ENCODE results near the gene C19orf44. TPM values are rescaled to one million over a fixed set of nuclear protein-coding genes. Genes with fewer than 3 reads are reported as not detected.

The C19orf44 gene
- total RNA-seq, 2 donors from 2014 or later: 7.9 TPM

DNA sequence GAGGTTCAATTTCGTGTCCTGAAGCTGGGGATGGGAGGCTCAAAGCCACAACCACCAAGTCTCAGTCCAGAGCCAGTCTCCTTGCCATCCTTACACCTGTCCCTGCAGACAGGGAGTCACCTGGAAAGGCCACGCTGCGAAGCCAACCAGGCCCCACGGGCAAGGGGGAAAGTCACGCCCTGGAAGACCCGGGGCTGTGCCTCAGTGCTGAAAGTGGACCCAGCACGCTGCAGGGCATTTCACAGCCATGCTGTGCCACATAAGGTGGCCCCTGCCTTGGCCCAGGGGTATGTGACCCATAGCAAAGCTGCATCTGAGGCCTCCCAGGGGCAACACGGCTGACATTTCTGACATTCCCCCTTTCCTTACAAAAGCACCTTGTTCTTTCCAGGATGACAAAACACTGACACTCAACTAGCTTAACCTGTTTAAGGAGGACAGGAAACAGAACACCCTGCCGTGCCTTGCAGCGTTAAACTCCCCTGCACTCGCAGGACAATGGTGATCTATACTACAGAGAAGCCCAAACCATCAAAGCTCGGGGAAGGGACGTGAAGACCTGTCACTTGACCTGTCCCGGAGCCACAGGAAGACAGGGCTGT is 31.2 kb downstream of the C19orf44 start:
- peaks cover 72% of the 10 kb centered on the region for H3K36me3 Mint-ChIP-seq (ENCODE audit: low read depth)
- Histone ChIP-seq H3K9me3 (ENCODE audit: control insufficient read depth, low read length) (no peaks in the 10 kb centered on the region), H3K9ac (ENCODE audit: extremely low read depth, low read length, poor library complexity, severe bottlenecking) (no peak overlapping the region), H3K27ac (ENCODE audit: low read depth, low read length) (no peak overlapping the region), H3K4me1 (ENCODE audit: control insufficient read depth, insufficient read depth, low read length) (no peaks in the 10 kb centered on the region), H3K36me3 (ENCODE audit: control insufficient read depth, insufficient read depth, low read length) (peaks cover 83% of the 10 kb centered on the region), H3K27me3 (ENCODE audit: control insufficient read depth, insufficient read depth, low read length, poor library complexity, severe bottlenecking) (no peaks in the 10 kb centered on the region), H3K4me3 (ENCODE audit: low read length) (no peak overlapping the region)
- H3K27me3 Mint-ChIP-seq (ENCODE audit: insufficient read depth): no peaks in the 10 kb centered on the region
- no peaks in the 10 kb centered on the region for H3K9me3 Mint-ChIP-seq
- H3K4me3 Mint-ChIP-seq: no peak overlapping the region
- H3K27ac Mint-ChIP-seq: no peak overlapping the region
- TF ChIP-seq, protein P1, sequence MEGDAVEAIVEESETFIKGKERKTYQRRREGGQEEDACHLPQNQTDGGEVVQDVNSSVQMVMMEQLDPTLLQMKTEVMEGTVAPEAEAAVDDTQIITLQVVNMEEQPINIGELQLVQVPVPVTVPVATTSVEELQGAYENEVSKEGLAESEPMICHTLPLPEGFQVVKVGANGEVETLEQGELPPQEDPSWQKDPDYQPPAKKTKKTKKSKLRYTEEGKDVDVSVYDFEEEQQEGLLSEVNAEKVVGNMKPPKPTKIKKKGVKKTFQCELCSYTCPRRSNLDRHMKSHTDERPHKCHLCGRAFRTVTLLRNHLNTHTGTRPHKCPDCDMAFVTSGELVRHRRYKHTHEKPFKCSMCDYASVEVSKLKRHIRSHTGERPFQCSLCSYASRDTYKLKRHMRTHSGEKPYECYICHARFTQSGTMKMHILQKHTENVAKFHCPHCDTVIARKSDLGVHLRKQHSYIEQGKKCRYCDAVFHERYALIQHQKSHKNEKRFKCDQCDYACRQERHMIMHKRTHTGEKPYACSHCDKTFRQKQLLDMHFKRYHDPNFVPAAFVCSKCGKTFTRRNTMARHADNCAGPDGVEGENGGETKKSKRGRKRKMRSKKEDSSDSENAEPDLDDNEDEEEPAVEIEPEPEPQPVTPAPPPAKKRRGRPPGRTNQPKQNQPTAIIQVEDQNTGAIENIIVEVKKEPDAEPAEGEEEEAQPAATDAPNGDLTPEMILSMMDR (conservative IDR thresholded peaks at IDR 0.05): no peak
- no peak for DNase-seq
- 88 to 90% methylated on average over 13 to 14 of the region's 14 CpGs for WGBS, 2 experiments (ENCODE audit: insufficient coverage in 1 of 2, insufficient read length in 1 of 2)
- H3K4me1 Mint-ChIP-seq: no peaks in the 10 kb centered on the region

DNA sequence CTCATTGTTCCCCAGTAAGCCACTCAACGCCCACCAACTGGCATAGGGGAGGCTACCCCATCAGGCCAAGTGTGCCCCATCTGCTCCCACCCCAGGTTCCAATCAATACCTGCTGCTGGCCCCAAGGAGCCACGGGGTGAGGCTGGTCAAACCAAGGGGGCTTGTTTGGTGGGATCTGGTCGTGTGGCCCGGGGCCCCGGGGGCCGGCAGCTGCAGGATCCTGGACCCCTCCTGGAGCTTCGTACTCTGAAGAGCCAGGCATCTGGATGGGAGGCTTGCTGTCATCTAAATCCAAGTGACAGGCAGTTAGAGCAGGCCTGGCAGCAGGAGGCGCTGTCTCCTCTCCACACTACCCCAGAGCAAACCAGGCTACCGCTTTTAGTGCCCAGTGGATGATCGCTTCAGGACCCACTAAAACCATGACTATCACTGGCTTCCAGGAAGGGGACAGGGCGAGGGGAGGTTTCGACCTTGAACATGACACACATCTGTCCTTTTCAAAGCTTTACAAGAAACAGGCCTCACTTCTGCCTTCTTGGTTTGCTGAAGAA is 31.9 kb downstream of the C19orf44 start:
- no peak overlapping the region for H3K27ac Mint-ChIP-seq
- TF ChIP-seq, protein P1 (conservative IDR thresholded peaks at IDR 0.05): peak; percentile 77
- H3K4me1 ChIP-seq (ENCODE audit: control insufficient read depth, insufficient read depth, low read length): no peaks in the 10 kb centered on the region
- no peak overlapping the region for H3K4me3 Mint-ChIP-seq
- no peak overlapping the region for H3K4me3 ChIP-seq (ENCODE audit: low read length)
- H3K9me3 Mint-ChIP-seq: no peaks in the 10 kb centered on the region
- no peak overlapping the region for H3K9ac ChIP-seq (ENCODE audit: extremely low read depth, low read length, poor library complexity, severe bottlenecking)
- peaks cover 83% of the 10 kb centered on the region for H3K36me3 ChIP-seq (ENCODE audit: control insufficient read depth, insufficient read depth, low read length)
- H3K27ac ChIP-seq (ENCODE audit: low read depth, low read length): no peak overlapping the region
- no peaks in the 10 kb centered on the region for H3K9me3 ChIP-seq (ENCODE audit: control insufficient read depth, low read length)
- H3K36me3 Mint-ChIP-seq (ENCODE audit: low read depth): peaks cover 71% of the 10 kb centered on the region
- H3K27me3 ChIP-seq (ENCODE audit: control insufficient read depth, insufficient read depth, low read length, poor library complexity, severe bottlenecking): no peaks in the 10 kb centered on the region
- DNase-seq: peak; percentile 85
- no peaks in the 10 kb centered on the region for H3K4me1 Mint-ChIP-seq
- WGBS, 2 experiments (ENCODE audit: insufficient coverage in 1 of 2, insufficient read length in 1 of 2): 92 to 98% methylated on average over 6 to 12 of the region's 12 CpGs
- H3K27me3 Mint-ChIP-seq (ENCODE audit: insufficient read depth): no peaks in the 10 kb centered on the region

DNA sequence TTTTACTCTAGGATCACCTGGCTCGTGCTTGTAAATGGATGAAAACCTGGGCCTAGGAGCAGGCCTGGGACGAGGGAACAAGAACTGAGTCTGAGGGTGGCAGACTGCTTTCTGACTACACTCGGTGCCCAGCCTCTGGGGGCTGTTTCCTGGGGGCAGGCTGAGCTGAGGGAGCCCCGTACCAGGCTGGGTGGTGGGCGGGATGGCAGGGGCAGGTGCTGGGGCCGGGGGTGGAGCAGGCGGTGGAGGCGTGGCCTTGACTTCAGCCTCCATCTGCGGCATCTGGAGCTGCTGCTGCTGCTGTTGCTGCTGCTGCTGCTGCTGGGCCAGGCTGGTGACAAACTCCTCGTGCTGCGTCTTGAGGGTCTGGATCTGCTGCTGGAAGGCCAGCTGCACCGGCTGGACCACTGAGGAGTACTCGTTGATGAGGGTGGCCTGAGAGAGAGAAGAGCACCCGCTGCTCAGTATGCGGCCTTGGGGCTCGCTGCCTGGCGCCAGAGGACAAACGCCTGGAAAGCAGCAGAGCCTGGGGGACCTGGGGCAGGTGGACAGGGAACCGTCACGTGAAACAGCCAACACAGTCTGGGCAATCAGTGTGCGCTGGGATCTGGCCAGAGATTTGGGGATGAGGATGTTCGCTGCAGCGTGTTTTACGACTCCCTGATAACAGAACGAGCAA is 33.4 kb downstream of the C19orf44 start:
- no peak overlapping the region for H3K27ac Mint-ChIP-seq
- WGBS, 2 experiments (ENCODE audit: insufficient coverage in 1 of 2, insufficient read length in 1 of 2): 96 to 99% methylated on average over 21 to 25 of the region's 25 CpGs
- H3K9me3 Mint-ChIP-seq: no peaks in the 10 kb centered on the region
- no peaks in the 10 kb centered on the region for H3K4me1 ChIP-seq (ENCODE audit: control insufficient read depth, insufficient read depth, low read length)
- H3K4me3 ChIP-seq (ENCODE audit: low read length): no peak overlapping the region
- no peak overlapping the region for H3K4me3 Mint-ChIP-seq
- H3K36me3 ChIP-seq (ENCODE audit: control insufficient read depth, insufficient read depth, low read length): peaks cover 85% of the 10 kb centered on the region
- H3K4me1 Mint-ChIP-seq: no peaks in the 10 kb centered on the region
- no peak overlapping the region for H3K27ac ChIP-seq (ENCODE audit: low read depth, low read length)
- H3K27me3 ChIP-seq (ENCODE audit: control insufficient read depth, insufficient read depth, low read length, poor library complexity, severe bottlenecking): no peaks in the 10 kb centered on the region
- DNase-seq: no peak
- H3K36me3 Mint-ChIP-seq (ENCODE audit: low read depth): peaks cover 76% of the 10 kb centered on the region
- no peak overlapping the region for H3K9ac ChIP-seq (ENCODE audit: extremely low read depth, low read length, poor library complexity, severe bottlenecking)
- no peaks in the 10 kb centered on the region for H3K27me3 Mint-ChIP-seq (ENCODE audit: insufficient read depth)
- H3K9me3 ChIP-seq (ENCODE audit: control insufficient read depth, low read length): no peaks in the 10 kb centered on the region
- TF ChIP-seq, protein P1 (conservative IDR thresholded peaks at IDR 0.05): no peak

All from endodermal cell (in vitro differentiated cells).